Eye (tissue), 1 donor: ENCODE measurements around the gene CBFA2T2.
"Not testable (repeated sequence)": the region's sequence is repeated elsewhere in the genome, so short reads cannot be mapped to it uniquely, and the experiment has no call there.

Experiments used
- DNase-seq: peaks from one replicate; pipeline ENCODE4 v3.0.0-alpha.2; 2015

Gene CBFA2T2

GRCh38 chr20:33685328-33686099 lies 195.6 kb downstream of the CBFA2T2 start:
- no peak for DNase-seq

GRCh38 chr20:33686100-33686983 lies 196.4 kb downstream of the CBFA2T2 start, which contains the start of gene E2F1:
Gene E2F1, minus strand, starts transcription at chr20:33686385. Its CDS starts 121 bp downstream, at chr20:33686264.
- DNase-seq, result peak; percentile 98

GRCh38 chr20:33686984-33687366 lies 197.1 kb downstream of the CBFA2T2 start:
- DNase-seq, result no peak

GRCh38 chr20:33687370-33687915 lies 197.5 kb downstream of the CBFA2T2 start:
- no peak for DNase-seq

GRCh38 chr20:33687993-33688937 lies 198.4 kb downstream of the CBFA2T2 start:
- no peak for DNase-seq

- no peak for DNase-seq
Measured at GRCh38 chr20:33688938-33689424, 199.1 kb downstream of the CBFA2T2 start.

- no peak for DNase-seq
Measured at GRCh38 chr20:33689493-33689892, 199.6 kb downstream of the CBFA2T2 start.

- no peak for DNase-seq
Measured at GRCh38 chr20:33689973-33690372, 200.1 kb downstream of the CBFA2T2 start.

GRCh38 chr20:33693289-33693688 lies 203.4 kb downstream of the CBFA2T2 start:
- DNase-seq, result peak; percentile 67

- peak; percentile 83 for DNase-seq
Measured at GRCh38 chr20:33693741-33694638, 204.1 kb downstream of the CBFA2T2 start.

- DNase-seq, result no peak
Measured at GRCh38 chr20:33694639-33695012, 204.7 kb downstream of the CBFA2T2 start.

- no peak for DNase-seq
Measured at GRCh38 chr20:33696448-33696847, 206.6 kb downstream of the CBFA2T2 start.

GRCh38 chr20:33697129-33697528 lies 207.2 kb downstream of the CBFA2T2 start:
- DNase-seq, result peak; percentile 52

GRCh38 chr20:33698966-33699365 lies 209.1 kb downstream of the CBFA2T2 start:
- DNase-seq, result not testable (repeated sequence)
